GM12865 (cell line): ENCODE results near the gene EEF1AKMT3.

Experiments used
- DNase-seq: peaks from one replicate; pipeline ENCODE4 v3.0.0; 2010; ENCODE audit warnings: low read depth
- H3K4me3 ChIP-seq: 2 replicates; pipeline ENCODE4 v1.5.1; 2011; ENCODE audit warnings: mild to moderate bottlenecking, low read depth, low read length, control low read depth
- TF ChIP-seq, protein P1 (sequence below): IDR thresholded peaks from 2 replicates; pipeline ENCODE4 v1.5.1; 2011; ENCODE audit warnings: low read length, control low read depth, low read depth, inconsistent platforms; ENCODE audit not compliant: insufficient read depth; ENCODE audit errors: missing control alignments

The EEF1AKMT3 gene

GRCh38 chr12:57745485-57745881 is 26.9 kb upstream of the EEF1AKMT3 start:
- TF ChIP-seq, protein P1, sequence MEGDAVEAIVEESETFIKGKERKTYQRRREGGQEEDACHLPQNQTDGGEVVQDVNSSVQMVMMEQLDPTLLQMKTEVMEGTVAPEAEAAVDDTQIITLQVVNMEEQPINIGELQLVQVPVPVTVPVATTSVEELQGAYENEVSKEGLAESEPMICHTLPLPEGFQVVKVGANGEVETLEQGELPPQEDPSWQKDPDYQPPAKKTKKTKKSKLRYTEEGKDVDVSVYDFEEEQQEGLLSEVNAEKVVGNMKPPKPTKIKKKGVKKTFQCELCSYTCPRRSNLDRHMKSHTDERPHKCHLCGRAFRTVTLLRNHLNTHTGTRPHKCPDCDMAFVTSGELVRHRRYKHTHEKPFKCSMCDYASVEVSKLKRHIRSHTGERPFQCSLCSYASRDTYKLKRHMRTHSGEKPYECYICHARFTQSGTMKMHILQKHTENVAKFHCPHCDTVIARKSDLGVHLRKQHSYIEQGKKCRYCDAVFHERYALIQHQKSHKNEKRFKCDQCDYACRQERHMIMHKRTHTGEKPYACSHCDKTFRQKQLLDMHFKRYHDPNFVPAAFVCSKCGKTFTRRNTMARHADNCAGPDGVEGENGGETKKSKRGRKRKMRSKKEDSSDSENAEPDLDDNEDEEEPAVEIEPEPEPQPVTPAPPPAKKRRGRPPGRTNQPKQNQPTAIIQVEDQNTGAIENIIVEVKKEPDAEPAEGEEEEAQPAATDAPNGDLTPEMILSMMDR, result no peak
- DNase-seq, result no peak
- H3K4me3 ChIP-seq, result peak overlapping the region; percentile 77

- no peak for DNase-seq
- TF ChIP-seq, protein P1, result no peak
- peak overlapping the region; percentile 77 for H3K4me3 ChIP-seq
These were observed 26.4 kb upstream of the EEF1AKMT3 start for GRCh38 chr12:57746025-57746424.

DNA sequence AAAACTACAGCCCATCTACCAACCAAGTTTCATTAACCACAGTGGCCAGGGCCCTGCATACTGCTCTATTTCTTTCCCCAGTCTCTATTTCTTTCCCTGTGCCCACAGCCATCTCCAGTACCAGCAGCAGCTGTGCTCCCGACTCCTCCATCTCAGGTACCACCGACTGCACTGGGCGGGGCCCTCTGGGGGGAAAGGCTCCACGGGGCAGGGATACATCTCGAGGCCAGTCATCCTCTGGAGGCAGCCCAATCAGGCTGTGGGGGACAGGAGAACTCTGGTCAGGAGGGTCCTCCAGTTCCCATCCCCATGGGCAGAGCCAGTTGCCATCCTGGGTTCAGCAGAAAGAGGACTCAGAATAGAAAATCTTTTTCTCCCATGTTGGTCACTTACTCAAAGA is 23.4 kb upstream of the EEF1AKMT3 start:
- TF ChIP-seq, protein P1, result no peak
- no peak for DNase-seq
- H3K4me3 ChIP-seq, result no peak overlapping the region

GRCh38 chr12:57750561-57751431 is 21.6 kb upstream of the EEF1AKMT3 start:
- H3K4me3 ChIP-seq, result peak overlapping the region; percentile 86
- TF ChIP-seq, protein P1, result no peak
- DNase-seq, result no peak

DNA sequence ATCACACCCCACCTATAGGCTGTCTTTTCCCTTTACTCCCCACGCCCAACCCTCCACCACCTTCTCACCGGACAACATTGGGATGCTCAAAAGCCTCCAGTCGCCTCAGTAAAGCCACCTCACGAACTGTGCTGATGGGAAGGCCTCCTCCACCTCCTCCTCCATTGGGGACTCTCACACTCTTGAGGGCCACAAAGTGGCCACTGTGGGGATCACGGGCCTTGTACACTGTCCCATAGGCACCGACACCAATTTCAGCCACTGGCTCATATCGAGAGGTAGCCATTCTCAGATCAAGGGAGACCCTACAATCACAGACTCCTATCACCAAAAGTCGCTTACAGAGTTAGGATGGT is 21.0 kb upstream of the EEF1AKMT3 start:
- no peak for DNase-seq
- peak overlapping the region; percentile 86 for H3K4me3 ChIP-seq
- TF ChIP-seq, protein P1, result no peak

DNA sequence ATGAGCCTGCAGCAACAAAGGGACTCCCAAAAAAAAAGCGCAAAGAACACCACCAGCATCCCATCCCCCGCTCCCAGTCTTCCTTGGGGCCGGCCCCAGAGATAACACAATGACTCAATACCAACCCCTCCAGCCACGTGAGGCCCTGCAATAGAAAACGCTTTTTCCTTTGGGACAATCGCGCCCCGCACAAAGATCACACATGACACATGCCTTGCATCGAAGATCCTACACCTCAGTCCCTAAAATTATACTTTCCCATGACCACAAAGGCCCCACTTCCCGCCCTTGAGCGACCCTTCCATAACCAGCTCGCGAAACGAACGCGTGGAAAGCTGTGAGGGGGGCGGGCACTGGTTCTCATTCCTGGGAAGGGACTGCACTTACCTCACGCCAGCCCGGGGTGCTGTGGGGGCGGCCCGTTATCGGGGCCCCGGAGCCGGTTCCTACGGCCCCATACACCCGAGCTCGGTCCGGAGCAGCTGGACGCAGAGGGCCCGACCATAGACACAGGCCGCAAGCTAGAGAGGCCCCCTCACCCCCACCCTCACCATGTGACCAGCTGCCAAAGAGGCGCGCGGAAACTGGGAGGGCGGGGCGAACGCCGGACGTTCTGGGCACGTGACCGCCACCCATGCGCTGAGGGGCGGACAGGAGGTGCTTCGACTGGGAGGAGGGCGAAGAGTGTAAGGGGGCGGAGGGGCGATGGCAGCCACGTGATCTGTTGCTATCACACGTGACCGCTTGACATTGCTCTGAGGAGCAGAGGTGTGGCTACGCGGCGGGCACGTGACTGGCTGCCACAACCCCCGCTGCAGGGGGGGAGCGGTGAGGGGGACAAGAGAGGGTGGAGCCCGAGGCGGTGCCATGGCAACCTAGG is 20.4 kb upstream of the EEF1AKMT3 start, which contains the start of gene CDK4:
CDK4 (minus strand) TSS at position 523 of the 880 bp plus-strand sequence. CDS start 593 bp downstream, outside the sequence.
- peak; percentile 100 for DNase-seq
- TF ChIP-seq, protein P1, result no peak
- H3K4me3 ChIP-seq, result peak within 1 kb of the TSS; percentile 86
